Thyroid gland (tissue), 4 donors: Measurements from ENCODE around the gene GPR25.

ENCODE experiments used
- CTCF ChIP-seq, 6 experiments: fragments of 200-600 bp in 3 of 6; fragments of 450-650 bp in 3 of 6; sonication (generic) in 3 of 6; IDR thresholded peaks; one replicate each; pipeline ENCODE4 v1.5.1; 2016 to 2019; ENCODE audit warnings: antibody characterized with exemption in 6 of 6, mild to moderate bottlenecking in 2 of 6, inconsistent platforms in 1 of 6, moderate library complexity in 1 of 6
- POLR2A ChIP-seq, 2 donors: fragments of 450-650 bp; IDR thresholded peaks; one replicate each; pipeline ENCODE4 v1.6.1; 2017; ENCODE audit warnings: antibody characterized with exemption in 2 of 2, mild to moderate bottlenecking in 2 of 2, moderate library complexity in 1 of 2

GRCh38 chr1:200880212-200880611, 7.4 kb downstream of the GPR25 start:
- TF ChIP-seq CTCF (IDR thresholded peaks at IDR 0.05): no peak
- no peak for TF ChIP-seq POLR2A (IDR thresholded peaks at IDR 0.05)
